GM18520 (cell line): ENCODE data around the gene SLC44A1.

Source experiments
- ATAC-seq: cut with Tn5 transposase; IDR thresholded peaks from one replicate; pipeline ENCODE4 v1.9.1; 2021; ENCODE audit not compliant: unreplicated experiment

SLC44A1 gene

DNA sequence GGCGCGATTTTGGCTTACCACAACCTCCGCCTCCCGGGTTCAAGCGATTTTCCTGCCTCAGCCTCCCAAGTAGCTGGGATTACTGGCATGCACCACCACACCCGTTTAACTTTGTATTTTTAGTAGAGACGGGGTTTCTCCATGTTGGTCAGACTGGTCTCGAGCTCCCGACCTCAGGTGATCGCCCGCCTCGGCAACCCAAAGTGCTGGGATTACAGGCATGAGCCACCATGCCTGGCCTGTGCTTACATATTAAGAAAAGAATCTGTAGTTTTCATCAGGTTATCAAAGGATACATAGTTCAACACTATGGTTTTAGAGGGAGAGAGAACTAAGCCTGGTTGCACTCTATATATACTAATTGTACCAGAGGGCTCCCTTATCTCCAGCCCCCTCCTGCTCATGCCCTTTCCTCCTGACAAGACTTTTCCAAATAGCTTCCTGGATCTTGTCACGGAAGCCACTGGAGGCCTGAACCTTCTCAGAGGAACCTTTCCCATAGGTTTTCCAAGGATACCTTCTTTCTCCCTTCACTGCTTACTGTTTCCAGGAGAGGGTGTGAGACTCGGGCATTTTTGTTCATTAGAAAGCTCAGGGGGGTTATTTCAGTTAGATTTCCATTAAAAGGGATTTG lies 53.1 kb downstream of the SLC44A1 start:
- no peak for ATAC-seq

DNA sequence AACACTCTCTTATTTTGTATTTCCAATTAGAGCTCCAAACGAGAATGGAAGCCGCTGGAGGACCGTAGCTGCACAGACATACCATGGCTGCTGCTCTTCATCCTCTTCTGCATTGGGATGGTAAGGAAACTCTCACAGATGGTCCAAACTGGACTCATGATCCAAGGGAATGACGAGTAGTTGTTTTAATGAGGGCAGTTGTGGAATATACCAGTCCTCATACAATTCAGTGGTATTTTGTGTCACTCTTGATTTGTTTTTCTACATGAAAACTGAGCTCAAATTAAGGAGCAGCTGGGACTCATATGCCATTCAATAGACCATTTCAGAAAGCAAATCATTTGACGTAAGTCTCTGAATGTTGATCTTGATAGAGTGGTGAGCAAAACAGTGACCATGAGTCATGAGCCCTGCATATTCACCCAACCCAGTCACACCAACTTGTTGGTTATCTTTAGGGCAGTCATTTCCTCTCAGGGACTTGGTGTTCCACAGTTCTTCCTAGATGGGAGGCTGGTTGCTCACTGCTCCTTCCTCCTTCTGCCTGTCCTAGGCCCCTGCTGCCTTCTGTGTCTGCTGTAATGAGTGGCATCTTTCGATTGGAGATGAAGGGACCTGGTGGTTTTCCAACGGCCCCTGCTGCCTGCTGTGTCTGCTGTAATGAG lies 54.9 kb downstream of the SLC44A1 start:
- ATAC-seq: peak; percentile 46

DNA sequence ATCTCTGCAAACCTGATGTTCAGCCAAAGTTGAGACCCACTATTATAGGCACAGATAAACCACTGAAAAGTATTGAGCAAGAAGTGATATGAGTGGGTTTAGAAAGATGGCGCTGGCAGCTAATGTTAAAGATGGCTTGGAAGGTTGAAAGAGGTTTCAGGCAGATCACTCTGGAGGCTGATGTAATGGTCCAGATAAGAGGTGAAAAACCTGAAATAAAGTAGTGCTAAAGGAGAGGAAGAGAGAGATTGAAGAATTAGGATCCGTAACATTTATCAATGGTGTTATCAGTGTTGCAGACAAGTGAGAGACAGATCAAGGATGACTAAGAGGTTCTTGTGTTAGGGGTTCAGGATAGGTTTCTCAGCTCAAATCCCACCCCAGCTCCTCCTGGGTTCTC lies 58.3 kb downstream of the SLC44A1 start:
- no peak for ATAC-seq

DNA sequence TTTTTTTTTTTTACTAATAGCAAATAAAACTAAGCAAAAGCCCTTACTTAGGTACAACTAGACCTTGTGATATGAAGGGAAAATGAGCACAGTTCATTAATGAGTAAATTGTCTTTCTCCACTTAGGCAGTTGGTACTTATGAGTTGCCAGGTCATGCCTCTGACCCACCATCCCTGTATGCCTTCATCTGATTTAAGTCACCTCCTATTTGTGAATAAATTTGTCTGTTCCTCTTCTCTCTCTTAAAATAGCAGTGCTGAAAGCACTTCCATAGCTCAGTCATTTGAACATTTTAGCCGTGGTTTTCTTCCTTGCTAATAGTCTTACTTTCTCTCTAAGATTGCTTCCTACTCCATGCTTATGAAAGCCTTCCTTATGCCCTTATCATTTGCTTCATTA lies 61.4 kb downstream of the SLC44A1 start:
- no peak for ATAC-seq

DNA sequence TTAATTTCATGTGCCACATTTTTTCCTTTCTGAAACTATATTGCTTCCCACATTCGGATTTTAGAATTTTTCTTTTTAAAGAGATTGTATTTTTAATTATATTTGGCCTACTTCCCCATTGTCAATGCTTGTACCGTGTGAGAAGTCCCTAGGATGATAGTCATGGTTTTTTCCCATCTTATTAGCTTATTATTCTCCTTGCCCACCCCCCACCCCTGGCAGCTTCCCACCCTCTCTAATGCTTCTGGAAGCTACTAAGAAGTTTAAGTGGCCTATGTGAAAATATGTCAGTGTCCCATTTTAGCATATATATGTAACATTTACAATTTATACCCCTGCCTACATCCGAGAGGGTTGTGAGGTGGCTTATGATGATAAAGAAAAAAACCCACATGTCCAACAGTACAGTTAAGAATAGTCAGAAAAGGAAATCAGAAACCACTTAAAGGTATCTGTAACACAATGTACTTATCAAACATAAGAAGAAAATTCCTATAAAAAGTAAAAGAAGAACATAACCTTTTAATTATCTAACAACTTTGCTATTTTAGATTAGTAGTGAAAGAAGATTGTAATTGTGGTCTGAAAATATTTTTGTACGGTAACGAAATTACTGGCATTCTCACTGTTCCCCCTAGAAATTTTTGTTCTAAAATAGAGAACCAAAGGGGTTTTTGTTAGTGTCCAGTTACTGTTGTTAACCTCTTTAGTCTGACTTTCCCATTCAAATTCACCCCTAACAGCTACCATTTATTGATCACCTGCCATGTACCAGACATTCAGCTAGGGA lies 62.1 kb downstream of the SLC44A1 start:
- no peak for ATAC-seq

DNA sequence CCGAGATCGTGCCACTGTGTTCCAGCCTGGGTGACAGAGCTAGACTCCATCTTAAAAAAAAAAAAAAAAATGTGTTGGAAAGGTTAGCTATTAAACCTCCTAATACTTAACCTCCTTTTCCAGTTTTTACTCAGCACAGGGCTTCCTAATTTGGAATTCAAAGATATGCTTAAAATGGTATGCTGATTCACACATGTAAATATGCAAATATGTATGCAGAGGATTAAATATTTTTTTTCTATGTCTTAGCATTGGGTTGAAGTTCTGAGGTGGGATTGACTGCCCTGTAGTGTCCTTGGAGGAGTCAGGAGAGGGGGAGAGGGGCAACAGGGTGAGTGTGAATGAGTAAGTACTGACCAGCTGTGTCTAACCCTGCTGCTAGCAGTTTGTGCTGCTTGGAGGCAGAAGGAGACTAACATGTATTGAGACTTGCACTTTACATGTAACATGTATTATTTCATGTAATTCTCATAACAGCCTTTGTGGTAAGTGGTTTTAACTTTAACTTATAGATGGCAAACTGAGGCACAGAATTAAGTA lies 63.2 kb downstream of the SLC44A1 start:
- no peak for ATAC-seq

DNA sequence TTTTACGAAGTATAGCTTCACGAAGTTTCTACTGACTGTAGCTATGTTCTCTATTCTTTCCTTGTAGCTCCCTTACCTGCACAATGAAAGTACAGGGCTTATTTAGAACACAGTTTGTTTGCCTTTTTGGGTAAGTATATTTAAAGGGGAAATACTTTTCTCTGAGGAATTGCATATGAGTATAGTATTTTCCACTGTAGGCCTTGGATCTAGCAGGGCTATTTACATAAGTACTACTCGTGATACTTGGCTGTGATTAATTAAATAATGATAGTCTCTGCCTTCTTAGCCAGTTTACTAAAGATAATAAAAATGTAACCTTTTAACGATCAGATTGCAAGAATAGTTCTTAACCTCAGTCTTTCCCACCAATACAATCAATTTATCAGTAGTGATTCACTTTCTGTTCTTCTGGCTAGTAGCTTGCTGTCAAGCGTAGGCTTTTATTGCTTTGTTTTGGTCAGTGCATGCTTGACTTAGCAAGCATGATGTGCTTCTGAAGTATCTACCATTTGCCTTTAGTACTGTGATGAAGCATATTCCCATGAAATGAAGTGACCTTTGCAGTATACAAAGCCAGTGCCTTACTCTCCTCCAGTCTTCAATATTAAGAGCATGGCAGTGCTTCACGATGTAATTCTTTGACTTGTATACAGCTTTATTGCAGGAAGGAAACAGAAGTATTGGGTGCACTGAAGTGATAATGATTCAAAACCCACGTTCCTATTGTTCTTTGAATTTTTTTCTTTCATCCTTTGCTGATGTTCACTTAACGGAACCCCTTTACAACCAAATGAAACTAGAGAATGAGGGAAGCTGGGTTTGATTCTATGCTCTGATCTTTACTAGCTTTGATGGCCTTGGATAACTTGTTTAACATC lies 64.2 kb downstream of the SLC44A1 start:
- ATAC-seq: no peak

DNA sequence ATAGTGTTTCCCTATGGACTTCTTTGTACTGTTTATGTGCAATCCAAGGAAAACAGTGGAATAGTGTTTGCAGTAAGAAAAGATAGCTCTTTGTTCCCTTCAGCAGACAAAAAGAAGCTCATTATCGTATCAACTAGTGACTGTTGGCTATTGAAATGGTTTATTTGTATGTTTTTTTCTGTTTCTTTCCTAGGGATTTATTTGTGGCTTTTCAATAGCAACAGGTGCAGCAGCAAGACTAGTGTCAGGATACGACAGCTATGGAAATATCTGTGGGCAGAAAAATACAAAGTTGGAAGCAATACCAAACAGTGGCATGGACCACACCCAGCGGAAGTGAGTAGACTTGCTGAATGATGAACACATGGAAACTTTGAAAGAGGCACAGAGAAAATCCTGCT lies 65.1 kb downstream of the SLC44A1 start:
- no peak for ATAC-seq

DNA sequence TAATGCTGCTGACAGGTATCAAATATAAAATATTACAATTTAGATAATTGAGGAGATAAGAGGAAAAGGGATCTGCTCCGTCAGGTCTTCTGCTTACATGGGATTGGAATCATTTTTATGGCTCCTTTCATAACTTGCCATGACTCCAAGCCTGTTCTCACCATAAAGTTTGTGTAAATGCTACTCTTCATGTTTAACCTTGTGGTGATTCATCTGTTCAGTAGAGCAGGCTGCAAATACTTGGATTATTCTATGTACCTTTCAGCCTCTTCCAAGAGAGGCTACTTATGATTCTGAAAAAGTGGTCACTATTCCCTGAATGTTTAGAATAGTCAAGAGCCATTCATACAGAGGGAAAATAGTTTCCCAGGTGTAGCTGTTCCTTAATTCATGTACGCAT lies 66.9 kb downstream of the SLC44A1 start:
- ATAC-seq: no peak

DNA sequence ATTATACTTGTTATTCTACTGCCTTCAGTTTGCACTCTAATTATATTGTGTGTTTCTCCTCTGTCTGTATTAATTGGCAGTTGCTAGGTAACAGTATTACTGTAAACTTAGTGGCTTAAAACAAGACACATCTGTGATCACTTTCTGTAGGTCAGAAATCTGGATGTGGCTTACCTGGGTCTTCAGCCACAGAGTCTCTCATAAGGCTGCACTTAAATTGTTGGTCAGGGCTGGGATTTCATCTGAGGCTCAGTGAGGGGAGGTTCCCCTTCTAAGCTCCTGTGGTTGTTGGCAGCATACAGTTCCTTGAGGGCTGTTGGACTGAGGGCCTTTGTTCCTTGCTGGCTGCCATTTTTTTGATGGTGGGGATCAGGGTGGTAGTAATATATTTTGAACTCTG lies 68.8 kb downstream of the SLC44A1 start:
- peak; percentile 53 for ATAC-seq

DNA sequence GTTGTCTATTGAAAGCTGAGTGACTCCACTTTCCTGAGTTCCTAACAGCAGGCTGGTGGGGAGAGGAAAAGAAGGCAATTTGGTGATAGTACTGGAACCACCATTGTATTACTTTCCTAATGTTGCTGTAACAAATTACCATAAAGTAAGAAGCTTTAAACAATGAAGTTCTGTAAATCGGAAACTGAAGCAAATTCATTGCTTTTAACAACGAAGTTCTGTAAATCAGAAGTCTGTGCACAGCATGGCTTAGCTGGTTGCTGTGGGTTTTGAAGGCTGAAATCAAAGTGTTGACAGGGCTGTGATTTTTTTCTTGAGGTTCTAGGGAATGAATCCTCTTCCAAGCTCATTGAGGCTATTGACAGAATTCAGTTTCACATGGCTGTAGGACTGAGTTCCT lies 72.3 kb downstream of the SLC44A1 start:
- ATAC-seq: no peak

DNA sequence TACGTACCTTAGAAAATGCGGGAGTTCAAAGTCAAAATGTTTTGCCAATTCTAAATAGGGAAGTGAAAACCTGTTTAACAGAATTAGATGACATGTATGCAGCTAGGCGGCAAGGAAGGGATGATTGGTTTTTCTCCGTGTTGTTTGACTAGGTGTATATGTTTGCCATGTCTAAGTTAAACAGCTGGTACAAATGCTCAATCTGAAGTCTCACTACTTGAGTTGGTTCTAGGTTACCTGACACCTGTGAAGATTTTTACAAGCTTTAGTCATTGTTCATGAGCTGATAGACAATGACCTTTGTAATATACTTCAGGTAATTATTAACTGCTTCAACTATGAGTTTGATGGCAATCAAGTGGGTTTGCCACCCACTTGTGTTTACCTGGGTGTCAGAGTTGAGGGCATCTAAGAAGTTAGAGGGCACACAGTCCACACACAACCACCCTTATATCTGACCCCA lies 74.3 kb downstream of the SLC44A1 start:
- peak; percentile 58 for ATAC-seq

DNA sequence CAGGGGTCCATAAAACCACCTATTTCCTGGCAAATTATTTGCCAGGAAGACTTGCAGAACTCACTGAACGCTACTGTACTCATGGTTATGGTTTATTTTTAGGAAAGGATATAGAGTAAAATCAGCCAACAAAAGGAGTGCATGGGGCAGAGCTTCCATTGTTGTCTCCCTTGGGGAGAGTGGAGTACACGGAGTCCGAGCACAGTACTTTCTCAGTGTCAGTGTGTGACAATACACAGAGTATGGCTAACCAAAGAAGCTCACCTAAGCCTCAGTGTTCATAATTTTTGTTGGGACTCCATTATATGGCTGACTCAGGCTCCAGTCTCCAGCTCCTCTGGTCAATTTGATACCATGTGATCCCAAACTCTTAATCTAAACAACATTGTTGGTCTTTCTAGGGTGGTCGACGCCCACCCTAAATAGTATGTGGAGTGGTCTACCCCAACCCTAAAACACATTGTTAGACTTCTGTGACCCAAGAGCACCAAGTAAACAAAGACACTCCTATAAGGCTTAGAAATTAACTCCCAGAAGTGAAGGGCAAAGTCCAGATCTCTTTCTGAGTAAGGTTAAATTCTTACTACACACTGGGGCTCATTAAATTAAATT lies 74.9 kb downstream of the SLC44A1 start:
- no peak for ATAC-seq

DNA sequence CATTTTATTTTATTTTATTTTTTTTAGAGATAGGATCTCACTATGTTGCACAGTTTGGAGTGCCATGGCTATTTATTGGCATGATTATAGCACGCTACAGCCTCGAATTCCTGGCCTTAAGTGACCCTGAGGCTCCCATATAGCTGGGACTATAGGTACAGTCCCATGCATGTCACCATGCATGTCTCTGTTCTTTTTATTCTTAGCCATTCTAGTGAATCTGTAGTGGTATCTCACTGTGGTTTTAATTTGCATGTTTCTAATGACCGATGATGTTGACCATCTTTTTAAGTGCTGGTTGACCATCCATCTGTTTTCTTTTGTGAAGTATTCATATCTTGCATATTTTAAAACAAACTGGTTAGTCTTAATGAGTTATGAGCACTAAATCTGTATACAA lies 76.1 kb downstream of the SLC44A1 start:
- peak; percentile 81 for ATAC-seq

DNA sequence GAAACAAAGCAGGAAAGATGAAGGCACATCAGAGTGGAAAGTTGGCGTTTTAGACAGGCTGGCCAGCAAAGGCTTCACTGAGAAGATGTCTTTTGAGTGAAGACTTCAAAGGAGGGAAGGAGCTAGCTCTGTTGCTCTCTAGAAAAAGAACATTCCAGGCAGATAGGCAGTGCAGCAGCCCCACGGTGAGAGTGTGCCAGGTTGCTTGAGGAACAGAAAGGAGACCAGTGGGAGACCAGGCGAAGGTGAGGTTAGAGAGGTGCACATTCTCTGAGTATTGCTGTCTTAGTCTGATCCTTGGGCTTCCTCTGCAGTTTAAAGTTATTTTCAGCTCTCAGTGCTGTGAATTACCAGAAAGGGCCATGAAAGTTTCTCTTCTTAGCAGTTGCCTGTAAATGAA lies 83.8 kb downstream of the SLC44A1 start:
- ATAC-seq: no peak

DNA sequence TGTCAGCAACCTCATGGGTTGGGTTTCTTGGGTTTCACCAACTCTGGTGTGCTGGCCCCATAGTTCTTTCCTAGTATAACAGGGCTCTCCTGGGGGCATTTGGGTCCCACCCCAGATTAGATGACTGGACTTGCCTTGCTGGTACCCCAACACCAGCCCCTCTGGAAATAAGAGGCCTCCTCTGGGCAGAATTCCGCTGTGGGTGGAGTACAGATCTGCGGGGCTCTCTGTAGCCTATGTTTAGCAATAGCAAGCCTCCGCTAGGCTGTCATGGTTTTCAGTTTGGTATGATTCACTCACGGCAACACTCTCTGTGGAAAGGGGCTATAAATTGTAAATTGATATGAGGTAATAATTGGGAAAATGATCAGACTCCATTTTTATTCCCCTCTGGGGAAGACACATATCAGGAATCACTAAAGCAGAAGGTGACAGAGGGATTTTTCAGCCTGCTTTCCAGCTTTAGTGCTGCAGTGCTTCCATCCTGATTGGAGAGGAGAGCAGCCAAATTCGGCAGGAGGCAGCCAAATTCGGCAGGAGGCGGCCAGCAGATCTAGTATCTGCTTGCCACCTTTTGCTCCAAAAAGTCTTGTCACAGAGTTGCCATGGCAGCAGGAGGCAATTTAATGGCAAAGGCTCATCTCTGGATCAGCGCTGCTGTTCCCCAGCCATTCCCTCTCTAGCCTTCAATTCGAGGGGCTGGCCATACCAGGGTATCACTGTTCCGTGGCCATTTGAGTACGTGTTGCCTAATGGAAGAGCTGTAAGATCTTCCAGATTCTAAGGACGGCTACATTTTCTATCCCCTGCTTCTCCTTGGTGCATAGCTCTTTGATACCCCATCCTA lies 84.6 kb downstream of the SLC44A1 start:
- ATAC-seq: no peak

DNA sequence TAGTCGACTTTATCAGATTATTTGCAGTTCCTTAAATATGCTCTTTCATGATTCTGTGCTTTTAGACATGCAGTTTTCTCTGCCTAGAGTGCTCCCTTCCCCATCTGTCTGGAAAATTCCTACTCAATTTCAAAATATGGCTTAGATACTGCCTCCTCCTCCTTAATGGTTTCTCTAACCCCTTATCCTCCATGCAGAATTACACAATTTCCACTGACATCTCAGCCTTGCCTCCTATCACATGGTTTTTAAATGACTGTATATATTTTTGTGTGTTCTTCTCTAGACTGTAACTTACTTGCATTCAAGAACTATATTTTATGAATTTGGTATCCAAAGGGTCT lies 85.2 kb downstream of the SLC44A1 start:
- no peak for ATAC-seq

DNA sequence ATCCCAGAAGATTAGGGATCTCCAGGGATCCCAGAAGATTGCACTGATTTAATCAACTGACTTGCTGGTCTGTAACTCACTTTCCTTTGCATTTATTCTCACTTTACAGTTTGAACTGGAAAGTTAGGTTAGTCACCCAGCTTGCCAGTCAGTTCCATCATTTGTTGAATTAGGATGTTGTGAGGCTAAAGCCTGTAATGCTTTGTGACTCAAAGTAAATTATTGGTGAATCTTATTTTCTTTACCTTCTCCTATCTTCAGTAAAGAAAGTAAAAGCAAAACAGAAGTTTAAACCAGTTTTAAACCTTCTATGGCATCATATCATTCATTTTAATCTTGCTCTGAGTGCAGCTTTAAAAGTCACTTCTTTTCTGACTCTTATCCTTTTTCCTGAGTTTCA lies 85.8 kb downstream of the SLC44A1 start:
- no peak for ATAC-seq

DNA sequence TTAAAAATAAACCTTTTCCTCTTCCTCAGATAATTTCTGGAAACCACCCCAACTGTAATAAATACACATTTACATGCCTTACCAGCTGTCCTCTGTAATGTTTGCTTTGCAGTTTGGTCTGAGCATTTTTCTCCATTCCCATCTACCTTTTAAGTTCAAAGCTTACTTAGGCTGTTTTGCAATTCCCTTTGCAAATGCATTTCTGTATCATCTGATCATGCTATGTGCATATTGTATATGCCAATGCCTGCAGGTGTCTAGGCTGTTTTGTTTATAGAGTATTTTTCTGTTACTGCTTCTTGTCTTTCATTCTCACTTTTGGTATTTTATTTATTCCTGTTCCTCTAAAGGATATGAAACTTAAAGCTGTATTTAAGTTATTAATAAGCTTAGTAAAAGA lies 86.3 kb downstream of the SLC44A1 start:
- ATAC-seq: no peak

DNA sequence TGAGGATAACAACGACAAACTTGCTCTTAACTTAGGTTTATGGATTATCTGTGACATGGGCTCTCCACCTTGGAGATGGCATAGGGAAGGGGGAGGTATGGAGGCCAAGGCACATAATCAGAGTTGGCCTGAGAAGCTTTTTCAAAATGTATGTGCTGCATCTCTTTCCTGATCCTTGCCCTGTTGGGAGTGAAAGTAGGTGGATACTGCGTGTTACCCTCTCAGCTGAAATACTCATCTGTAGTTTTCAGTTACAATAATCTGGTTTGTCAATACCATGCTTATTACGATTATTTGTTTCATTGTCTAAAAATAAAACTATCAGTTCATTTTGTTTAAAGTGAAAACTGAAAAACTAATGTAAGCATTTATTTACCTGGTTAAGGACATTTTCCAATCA lies 86.7 kb downstream of the SLC44A1 start:
- ATAC-seq: no peak
